Hepatic stellate cell (primary cell): ENCODE measurements around the gene ENTPD8.

ENCODE experiments used
- DNase-seq: peaks from one replicate; pipeline ENCODE4 v3.0.0; 2011; ENCODE audit warnings: low spot score

The ENTPD8 gene

GRCh38 chr9:137447722-137448601 lies 6.8 kb upstream of the ENTPD8 start:
- no peak for DNase-seq

- DNase-seq, result no peak
Observed at GRCh38 chr9:137446851-137447471, 5.8 kb upstream of the ENTPD8 start.

- DNase-seq, result no peak
Observed at GRCh38 chr9:137445930-137446431, 4.8 kb upstream of the ENTPD8 start.

GRCh38 chr9:137445275-137445807 lies 4.2 kb upstream of the ENTPD8 start:
- DNase-seq, result peak; percentile 88

GRCh38 chr9:137444106-137444790 lies 3.1 kb upstream of the ENTPD8 start:
- DNase-seq, result no peak

GRCh38 chr9:137441935-137442321 lies 771 bp upstream of the ENTPD8 start:
- no peak for DNase-seq

GRCh38 chr9:137439158-137439714 lies 1.9 kb downstream of the ENTPD8 start:
- no peak for DNase-seq

- DNase-seq, result no peak
Observed at GRCh38 chr9:137438591-137439157, 2.5 kb downstream of the ENTPD8 start.

- DNase-seq, result no peak
Observed at GRCh38 chr9:137437691-137438590, 3.2 kb downstream of the ENTPD8 start.

- no peak for DNase-seq
Observed at GRCh38 chr9:137436761-137437600, 4.2 kb downstream of the ENTPD8 start.

- peak; percentile 98 for DNase-seq
Observed at GRCh38 chr9:137435980-137436760, 5.0 kb downstream of the ENTPD8 start.

- DNase-seq, result no peak
Observed at GRCh38 chr9:137435381-137435891, 5.7 kb downstream of the ENTPD8 start.

- no peak for DNase-seq
Observed at GRCh38 chr9:137434498-137435380, 6.4 kb downstream of the ENTPD8 start.

- no peak for DNase-seq
Observed at GRCh38 chr9:137433916-137434431, 7.2 kb downstream of the ENTPD8 start.

- DNase-seq, result no peak
Observed at GRCh38 chr9:137433349-137433915, 7.7 kb downstream of the ENTPD8 start.

- no peak for DNase-seq
Observed at GRCh38 chr9:137432687-137433348, 8.3 kb downstream of the ENTPD8 start.
